Embryonic facial prominence (tissue), 1 donor: ENCODE results near the gene ZXDC.

Experiments
- DNase-seq: peaks from one replicate; pipeline ENCODE4 v3.0.0-alpha.2; 2016; ENCODE audit errors: extremely low spot score

Gene ZXDC

DNA sequence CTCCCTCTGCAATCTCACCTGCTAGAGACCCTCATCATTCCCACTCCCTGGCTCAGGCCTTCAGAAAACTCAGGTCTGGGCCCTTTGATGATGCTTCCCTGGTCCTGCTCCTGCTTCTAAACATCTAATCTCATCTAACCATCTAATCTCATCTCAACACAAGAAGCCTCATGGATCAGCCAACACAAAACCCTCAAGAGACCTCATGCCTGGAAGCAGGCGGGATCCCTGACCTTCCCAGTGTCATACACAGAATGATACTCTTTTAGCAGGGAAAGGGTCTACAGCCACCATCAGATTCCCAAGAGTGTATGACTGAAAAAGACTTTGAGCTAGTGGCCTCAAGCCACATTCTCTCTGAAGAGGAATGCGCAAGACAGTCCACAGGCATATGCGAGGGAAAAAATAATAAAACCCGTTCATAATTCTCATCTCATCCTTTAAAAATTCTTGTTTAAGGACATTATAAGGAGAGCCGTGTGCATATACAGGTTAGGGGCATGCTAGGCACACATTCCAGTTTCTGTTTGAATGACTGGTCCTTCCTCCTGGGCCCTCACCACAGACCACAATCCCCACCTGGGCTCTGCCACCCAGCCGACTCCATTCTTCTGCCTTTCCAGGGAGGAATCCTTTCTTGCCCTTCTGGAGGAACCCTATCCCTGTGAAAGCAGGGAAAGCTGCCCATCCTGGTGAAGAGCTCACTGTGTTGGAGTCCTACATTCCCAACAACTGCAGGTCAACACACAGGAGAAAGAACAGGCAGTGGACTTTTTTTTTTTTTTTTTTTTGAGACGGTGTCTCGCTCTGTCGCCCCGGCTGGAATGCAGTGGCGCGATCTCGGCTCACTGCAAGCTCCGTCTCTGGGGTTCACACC, 2.2 kb downstream of the ZXDC start:
- DNase-seq, result no peak

DNA sequence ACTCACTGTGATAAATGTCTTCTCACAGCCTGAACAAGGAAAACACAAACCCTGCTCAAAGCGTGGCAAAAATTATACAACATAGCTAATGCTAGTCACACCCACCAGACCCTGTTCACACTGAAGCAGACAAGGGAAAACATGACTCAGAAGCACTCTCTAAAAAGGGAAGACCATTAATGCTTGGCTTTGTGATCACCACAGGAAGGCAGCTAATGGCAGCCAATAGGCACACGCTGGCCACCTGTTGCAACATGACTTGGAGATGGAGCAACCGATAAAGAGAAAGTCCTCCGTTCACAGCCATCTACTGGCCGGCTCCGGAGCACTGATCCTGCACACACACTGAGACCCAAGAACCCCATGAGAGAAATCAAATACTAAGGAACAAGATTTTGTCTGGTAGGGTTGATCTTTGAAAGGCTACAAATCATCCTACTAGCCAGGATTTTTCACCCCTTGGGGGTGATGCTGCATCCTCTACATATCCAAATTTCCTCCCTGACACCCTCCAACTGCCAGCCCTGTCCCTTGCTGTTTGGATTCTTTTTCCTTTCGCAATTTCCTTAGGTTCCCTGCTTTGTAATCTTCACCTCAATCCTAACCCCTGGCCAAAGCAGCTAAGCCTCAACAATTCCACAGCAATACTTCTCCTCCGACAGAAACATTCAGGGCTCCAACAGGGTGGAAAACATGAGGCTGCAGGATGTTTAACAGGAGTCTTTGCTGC, 3.2 kb downstream of the ZXDC start:
- no peak for DNase-seq

- DNase-seq, result no peak
Measured at GRCh38 chr3:126469479-126469878, 6.2 kb downstream of the ZXDC start.

DNA sequence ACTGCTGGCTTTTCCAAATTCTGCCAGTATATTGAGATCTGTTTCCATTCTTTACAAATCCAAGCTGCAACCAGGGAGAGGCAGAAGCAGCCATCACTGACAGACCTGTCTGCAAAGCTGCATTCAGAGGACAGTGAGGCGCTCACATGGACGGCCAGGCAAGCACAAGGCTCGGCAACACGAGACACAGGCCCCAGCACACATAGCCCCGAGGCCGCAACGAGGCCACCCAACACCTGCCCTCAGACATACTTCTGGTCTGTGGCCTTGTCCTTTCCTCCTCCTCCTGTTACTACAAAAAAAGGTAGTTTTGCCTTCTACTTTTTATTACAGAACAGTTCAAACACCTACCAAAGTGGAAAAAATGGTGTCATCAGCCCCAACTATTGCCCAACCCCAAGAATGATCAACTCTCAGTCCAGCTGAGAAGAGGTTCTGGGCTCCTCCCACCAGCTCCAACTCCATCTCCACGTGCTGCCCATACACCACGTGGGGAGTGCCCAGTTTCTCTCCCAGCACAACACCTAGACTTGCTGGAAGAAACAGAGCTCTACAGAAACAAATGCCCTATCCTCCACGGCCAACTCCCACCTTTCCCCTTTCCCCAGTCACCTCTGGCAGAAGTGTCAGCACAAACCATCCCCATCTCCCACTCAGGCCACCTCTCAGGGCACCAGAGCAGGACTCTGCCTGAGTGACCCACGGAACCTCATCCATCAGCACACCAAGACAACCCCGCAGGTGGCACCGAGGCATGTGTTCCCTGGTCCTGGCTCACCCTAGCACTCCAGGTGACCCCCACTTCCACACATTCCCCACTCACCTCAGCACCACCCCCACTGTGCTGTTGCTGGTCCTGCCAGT, 7.4 kb downstream of the ZXDC start:
- no peak for DNase-seq

DNA sequence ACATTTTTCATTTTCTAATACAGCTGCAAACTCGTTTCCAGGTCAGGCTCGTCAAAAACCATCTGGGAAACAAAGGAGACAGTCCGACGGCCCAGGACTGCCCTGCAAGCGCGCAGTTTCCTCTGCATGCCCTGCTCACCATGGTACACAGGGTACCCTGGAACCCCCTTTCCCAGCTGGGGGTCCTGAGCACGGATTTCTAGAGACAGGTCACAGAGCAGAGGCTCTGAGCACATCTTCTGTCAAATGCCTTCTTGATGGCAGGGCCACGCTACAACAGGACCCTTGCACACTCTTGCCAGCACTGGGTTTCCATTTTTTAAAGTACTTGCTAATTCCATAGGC, 8.1 kb downstream of the ZXDC start:
- no peak for DNase-seq

- DNase-seq, result no peak
Measured at GRCh38 chr3:126466886-126467610, 8.6 kb downstream of the ZXDC start.

GRCh38 chr3:126465928-126466544, 9.7 kb downstream of the ZXDC start:
- DNase-seq, result no peak

DNA sequence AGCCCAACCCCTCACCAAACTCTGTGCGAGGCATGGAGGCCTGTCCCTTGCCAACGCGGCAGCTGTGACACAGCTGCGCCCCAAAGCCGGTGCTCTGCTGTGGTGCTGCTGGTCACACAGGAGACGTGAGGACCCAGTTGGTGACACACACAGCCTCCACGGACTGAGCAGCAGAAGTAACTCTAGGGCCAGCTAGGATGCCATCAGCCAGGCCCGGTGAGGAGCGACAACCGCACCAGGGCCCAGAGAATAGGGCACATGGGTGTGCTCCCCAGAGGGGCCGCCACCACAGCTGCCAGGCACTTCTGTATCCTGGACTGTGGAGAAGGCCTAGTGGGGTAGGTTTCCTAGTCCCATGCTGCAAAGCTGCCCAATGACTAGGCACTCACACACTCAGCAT, 10.7 kb downstream of the ZXDC start:
- DNase-seq, result no peak

DNA sequence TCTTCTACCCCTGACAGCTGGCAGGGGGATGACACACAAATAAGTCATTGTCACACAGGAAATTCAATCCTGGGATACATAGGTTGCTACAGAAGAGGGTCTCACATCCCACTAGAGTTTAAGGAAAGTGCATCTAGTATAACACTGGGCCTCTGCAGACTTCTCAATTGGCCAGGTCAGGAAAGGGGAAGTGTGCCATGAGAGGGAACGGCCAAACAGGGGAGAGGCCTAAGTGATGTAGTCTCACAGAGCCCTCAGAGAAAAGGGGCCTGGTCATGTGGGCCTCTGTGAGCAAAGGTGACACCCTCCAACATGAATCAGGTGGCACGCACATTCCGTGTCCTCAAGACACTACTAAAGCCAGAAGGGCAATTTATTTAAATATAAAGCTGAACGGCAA, 11.2 kb downstream of the ZXDC start:
- DNase-seq, result no peak

DNA sequence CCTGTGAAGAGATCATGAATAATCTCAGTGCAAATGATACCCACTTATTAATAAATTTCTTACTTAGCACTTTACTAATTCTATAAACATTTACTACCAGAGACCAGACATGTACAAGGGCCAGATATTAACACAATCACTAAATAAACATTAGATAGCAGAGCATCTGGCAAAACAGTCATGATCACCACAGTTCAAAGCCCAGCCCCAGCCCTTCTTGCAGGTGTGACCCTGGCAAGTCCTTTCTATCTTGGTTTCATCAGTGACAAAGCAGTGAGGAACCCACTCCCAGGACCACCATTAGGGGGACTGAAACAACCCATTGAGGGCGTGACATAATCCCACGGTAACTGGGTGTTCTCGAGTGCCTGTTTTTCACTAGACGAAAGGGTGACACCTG, 11.6 kb downstream of the ZXDC start:
- no peak for DNase-seq

DNA sequence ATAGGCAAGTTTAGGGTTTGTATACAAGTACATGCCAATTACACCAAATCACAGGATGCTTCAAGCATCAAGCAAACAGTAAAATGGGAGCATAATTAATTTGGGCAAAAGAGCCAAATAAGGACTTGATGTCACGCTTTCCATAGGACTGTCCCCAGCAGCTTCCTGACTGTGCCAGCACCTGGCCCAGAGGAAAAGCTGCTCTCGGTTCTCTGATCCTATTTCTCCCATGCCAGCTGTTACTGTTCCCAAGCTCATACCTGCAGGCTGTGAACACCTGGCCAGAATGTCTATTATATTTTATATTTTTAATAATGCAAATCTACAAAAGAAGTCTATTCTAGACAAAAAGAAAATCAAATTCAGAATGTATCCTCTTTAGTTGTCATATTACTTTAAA, 12.2 kb downstream of the ZXDC start:
- DNase-seq, result no peak

DNA sequence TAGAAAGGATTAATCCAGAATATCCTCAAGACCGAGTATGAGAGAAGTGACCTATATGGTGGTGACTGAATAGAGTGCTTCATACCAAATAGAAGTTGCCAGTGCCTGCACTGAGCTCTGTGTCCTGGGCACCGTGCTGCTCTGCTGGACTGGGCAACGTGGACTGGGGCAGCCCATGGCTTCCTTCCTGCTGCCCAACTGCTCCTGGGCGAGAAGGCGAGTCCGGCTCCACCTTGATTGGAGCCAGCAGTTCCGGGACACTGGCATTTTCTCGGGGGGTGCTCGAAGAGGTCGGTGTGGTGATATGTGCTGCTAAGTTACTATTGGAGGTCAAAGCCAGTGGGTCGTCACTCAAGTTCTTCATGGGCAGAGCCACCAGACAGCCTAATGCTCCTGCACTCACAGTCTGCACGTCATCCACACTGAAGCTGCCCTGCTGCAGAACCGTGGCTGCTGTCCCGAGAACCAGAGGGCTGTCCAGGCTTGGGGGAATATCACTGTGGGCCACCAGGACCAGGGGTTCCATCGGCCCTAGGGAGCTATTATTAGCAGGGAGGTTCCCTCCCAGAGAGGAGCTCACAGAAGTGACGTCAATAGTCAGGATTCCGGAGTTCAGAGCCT, 14.1 kb downstream of the ZXDC start:
- no peak for DNase-seq

- DNase-seq, result no peak
Measured at GRCh38 chr3:126460381-126460780, 15.3 kb downstream of the ZXDC start.

- DNase-seq, result no peak
Measured at GRCh38 chr3:126459763-126460127, 15.9 kb downstream of the ZXDC start.

DNA sequence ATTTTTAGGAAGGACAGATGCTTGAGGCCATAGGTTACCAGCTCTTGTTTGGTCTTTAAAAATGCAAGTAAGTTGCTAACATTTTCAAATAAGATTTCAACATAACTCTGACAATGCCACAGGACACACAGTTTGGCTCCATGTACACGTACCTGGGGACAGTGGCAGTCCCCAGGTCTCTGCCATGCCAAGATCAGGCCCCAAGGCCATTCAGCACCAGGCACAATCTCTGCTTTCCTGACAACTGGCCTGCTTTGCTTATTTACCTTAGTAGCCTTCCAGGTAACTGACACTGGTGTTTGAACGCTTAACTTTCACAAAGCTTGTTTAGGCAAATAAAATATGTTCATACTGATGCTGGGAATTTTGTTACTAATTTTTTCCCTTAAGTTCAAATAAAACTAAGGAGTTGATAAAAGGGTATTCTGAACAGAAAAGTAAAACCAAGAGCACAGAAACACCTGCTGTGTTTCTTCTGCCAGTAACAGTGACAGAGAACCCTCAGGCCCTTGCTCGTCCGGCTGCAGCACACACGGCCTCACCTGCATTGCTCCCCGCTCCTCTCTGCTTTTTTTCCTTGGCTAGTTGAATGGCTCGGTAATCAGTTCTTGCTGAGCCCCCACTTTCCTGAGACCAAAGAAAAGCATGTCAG, 16.5 kb downstream of the ZXDC start:
- DNase-seq, result no peak

DNA sequence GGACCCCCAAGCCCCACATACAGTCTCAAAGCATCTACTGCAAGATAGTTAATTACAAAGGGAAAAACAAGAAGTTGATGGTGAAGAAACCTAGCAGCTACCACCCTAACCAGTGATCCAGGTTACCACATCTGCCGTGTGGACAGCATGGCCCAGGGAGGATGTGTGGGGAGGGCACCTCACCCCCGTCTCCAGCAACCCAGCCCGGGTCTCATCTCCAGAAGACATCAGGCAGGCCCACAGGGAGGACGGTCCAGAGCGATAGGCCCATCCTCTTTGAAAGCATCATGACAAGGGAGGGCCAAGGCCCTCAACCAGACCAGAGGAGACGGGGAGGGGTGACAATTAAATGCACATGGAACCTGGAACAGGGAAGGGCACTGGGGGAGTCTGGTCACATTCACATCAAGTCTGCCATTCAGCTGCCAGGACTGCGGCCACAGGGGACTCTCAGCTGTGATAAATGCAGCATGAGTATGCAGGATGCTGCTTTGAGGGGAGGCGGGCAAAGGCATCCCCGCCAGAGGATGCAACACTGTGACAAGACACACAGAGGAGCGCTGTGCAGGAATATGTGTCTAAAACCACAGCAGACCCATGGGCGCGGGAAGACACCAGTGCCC, 18.8 kb downstream of the ZXDC start:
- no peak for DNase-seq

DNA sequence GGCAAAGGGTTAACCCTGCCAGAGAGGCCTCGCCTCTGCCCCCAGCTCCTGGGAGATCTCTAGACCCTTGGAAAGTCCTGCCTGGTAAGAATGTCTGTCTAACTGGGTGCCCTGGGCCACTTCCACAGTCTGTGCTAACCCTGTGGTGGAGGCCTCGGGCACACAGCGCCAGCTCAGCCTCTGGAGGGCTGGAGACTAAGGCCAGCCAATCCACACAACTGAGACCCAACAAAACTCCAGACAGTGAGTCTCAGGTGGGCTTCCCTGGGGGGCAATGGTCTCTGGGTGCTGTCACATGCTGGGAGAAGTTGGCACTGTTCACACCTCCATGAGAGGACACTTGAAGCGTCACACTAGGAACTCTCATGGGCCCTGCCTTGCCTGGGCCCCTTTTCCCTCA, 19.5 kb downstream of the ZXDC start:
- no peak for DNase-seq

DNA sequence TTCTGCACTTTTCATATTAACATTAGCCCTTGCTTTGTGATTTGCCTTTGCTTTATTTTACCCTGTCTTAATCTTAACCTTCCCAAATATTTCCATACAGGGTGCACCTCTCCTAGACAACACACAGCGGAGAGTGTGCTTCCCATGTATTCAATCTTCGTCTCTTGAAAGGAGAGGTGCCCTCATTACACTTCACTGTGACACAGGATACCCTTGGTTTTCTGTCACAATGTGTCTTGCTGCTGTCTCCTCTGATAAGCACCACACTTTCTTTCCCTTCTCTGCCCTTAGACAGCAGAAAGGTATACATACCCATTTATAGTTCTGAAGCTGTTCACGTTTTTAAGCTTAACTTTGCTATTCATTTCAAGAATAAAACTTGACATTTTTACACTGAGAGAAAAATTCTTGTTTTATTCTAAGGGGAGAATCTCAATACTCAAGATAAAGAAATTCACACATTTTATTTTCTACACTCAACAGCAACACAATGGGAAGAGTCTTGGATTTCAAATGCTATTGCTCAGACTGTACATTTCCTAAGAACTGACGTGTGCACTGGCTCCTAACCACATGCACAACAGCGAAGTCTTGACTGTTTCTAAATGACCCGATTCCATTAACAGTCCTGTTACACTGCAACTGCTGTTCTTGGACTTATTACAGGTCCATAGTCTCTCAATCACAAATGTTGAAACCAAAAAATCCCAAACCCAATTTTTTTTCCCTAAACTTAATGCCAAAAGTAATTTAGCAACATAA, 21.1 kb downstream of the ZXDC start:
- DNase-seq, result no peak

GRCh38 chr3:126454025-126454424, 21.7 kb downstream of the ZXDC start:
- no peak for DNase-seq
